ENCODE results near the gene ENPP3. TPM values are rescaled to one million over a fixed set of nuclear protein-coding genes. Genes with fewer than 3 reads are reported as not detected.

The ENPP3 gene
- total and polyA plus RNA-seq, 10 of the 15 experiments (the other 5 are each of a cell fraction or from before 2014, with no cell fraction given): 0.01 TPM; not detected in 9

- DNase-seq (ENCODE audit: low read depth, low spot score): no peak
- no peak for FAIRE-seq
- SMC1A ChIA-PET (ENCODE audit: uncharacterized antibody, unreplicated experiment): no interaction called here
- in situ Hi-C loops (cut with MboI) (no loop called here), intact Hi-C loops (cut with micrococcal nuclease; ENCODE audit: unreplicated experiment) (no loop called here)
- H3K27me3 ChIP-seq (replicated peaks in 1 of 2; ENCODE audit: control insufficient read depth in 2 of 2, insufficient read depth in 2 of 2, low read length in 1 of 2): no peaks in the 10 kb centered on the region
- TF ChIP-seq GATAD2B (conservative IDR thresholded peaks at IDR 0.05; ENCODE audit: low read depth) (no peak), MYC (IDR thresholded peaks at IDR 0.05; ENCODE audit: insufficient read depth, insufficient read length, insufficient replicate concordance, low read length, severe bottlenecking) (no peak), PAX5 (IDR thresholded peaks at IDR 0.05; ENCODE audit: borderline replicate concordance, low read depth, low read length) (no peak), EP300 (IDR thresholded peaks at IDR 0.05; ENCODE audit: borderline replicate concordance in 1 of 2, control insufficient read depth in 1 of 2, low read depth in 2 of 2, low read length in 2 of 2) (no peak), NBN (IDR thresholded peaks at IDR 0.05) (no peak), ETV6 (conservative IDR thresholded peaks at IDR 0.05 in 1 of 2, IDR thresholded peaks at IDR 0.05 in 1 of 2; ENCODE audit: borderline replicate concordance in 1 of 2, low read depth in 1 of 2) (no peak), CEBPB (IDR thresholded peaks at IDR 0.05; ENCODE audit: borderline replicate concordance in 1 of 2, low read depth in 2 of 2, low read length in 2 of 2) (no peak), E2F4 (IDR thresholded peaks at IDR 0.05; ENCODE audit: low read depth, low read length) (no peak), MYB (IDR thresholded peaks at IDR 0.05; ENCODE audit: borderline replicate concordance, low read depth, low read length) (no peak), NFYB (IDR thresholded peaks at IDR 0.05; ENCODE audit: insufficient read depth, low read depth, low read length) (no peak), TCF7 (IDR thresholded peaks at IDR 0.05; ENCODE audit: borderline replicate concordance) (no peak)
- POLR2A ChIA-PET: no interaction called here
- no peak overlapping the region for H3K4me2 ChIP-seq (ENCODE audit: control insufficient read depth, insufficient read depth)
- no peaks in the 10 kb centered on the region for H4K20me1 ChIP-seq (ENCODE audit: control insufficient read depth, insufficient read depth)
- no peak overlapping the region for H2AFZ ChIP-seq (ENCODE audit: control insufficient read depth, low read depth, low read length)
- H3K79me2 ChIP-seq (ENCODE audit: control insufficient read depth, insufficient read depth, low read length): no peaks in the 10 kb centered on the region
- no peaks in the 10 kb centered on the region for H3K36me3 ChIP-seq (ENCODE audit: control insufficient read depth in 2 of 2, insufficient read depth in 2 of 2, low read length in 1 of 2)
- H3K4me3 ChIP-seq: no peak overlapping the region
- RAD21 ChIA-PET (ENCODE audit: unreplicated experiment): no interaction called here
- no TSS peak for BruUV-seq (replicated peaks)
- H3K9ac ChIP-seq (ENCODE audit: control insufficient read depth, insufficient read depth, low read length): no peak overlapping the region
- CTCF ChIA-PET: interaction anchor here (0.9 kb wide), 1 partner anchor 9 kb away, joined by 3 read pairs; no protein-coding TSS in a partner anchor
- H3K4me1 ChIP-seq (ENCODE audit: control insufficient read depth, insufficient read depth, low read length): no peaks in the 10 kb centered on the region
- ATAC-seq: no peak
- H3K27ac ChIP-seq (ENCODE audit: control insufficient read depth, insufficient read depth): no peak overlapping the region
- H3K9me3 ChIP-seq (replicated peaks; ENCODE audit: control insufficient read depth, insufficient read depth, low read length): no peaks in the 10 kb centered on the region
Measured at GRCh38 chr6:131731224-131731623, 94.1 kb downstream of the ENPP3 start.

Data from GM12878 (cell line).